PC-9 (cell line): Measurements from ENCODE around the gene SUCO.

Experiments
- CTCF ChIP-seq: fragments of 200-600 bp; sonication (generic); conservative IDR thresholded peaks from 2 replicates; pipeline ENCODE4 v1.6.1; 2017; ENCODE audit warnings: mixed run types, antibody characterized with exemption, mild to moderate bottlenecking, moderate library complexity
- EZH2 ChIP-seq: fragments of 200-600 bp; sonication (generic); IDR thresholded peaks from 2 replicates; pipeline ENCODE4 v1.8.0; 2017; ENCODE audit warnings: antibody characterized with exemption, low read depth

GRCh38 chr1:172531412-172532182, 1.4 kb upstream of the SUCO start:
- TF ChIP-seq CTCF: no peak
- no peak for TF ChIP-seq EZH2
